ENCODE data around the gene SCFD1. TPM values are rescaled to one million over a fixed set of nuclear protein-coding genes. Genes with fewer than 3 reads are reported as not detected.
"Not testable (repeated sequence)": the region's sequence is repeated elsewhere in the genome, so short reads cannot be mapped to it uniquely, and the experiment has no call there.

Gene SCFD1
- 10 to 100 TPM; 56.0 to 59.1 TPM for total RNA-seq

GRCh38 chr14:30621940-30622830 lies at the start of gene SCFD1:
TSS of gene SCFD1 (plus strand) at chr14:30622319. CDS start at chr14:30622339, 20 bp downstream.
- POLR2A ChIA-PET: interaction anchor here (0.6 to 1.3 kb wide), 4 partner anchors 33 to 500 kb away, joined by 3 to 5 read pairs (median 4); no protein-coding TSS in a partner anchor
- CTCF ChIA-PET: interaction anchor here (1.3 to 1.7 kb wide), 2 partner anchors 11 to 33 kb away, joined by 3 read pairs; no protein-coding TSS in a partner anchor

GRCh38 chr14:30572771-30573170 lies 49.3 kb upstream of the SCFD1 start:
- ChIA-PET POLR2A (no interaction called here), CTCF (no interaction called here)

GRCh38 chr14:30573226-30573814 lies 48.8 kb upstream of the SCFD1 start:
- POLR2A ChIA-PET: no interaction called here
- CTCF ChIA-PET: no interaction called here

- ChIA-PET POLR2A (no interaction called here), CTCF (no interaction called here)
Measured at GRCh38 chr14:30573966-30574365, 48.2 kb upstream of the SCFD1 start.

- POLR2A ChIA-PET, CTCF ChIA-PET: not testable (repeated sequence)
Measured at GRCh38 chr14:30574777-30575176, 47.3 kb upstream of the SCFD1 start.

GRCh38 chr14:30576333-30576732 lies 45.8 kb upstream of the SCFD1 start:
- POLR2A ChIA-PET: not testable (repeated sequence)
- CTCF ChIA-PET: interaction anchor here (0.7 kb wide), 1 partner anchor 49 kb away, joined by 3 read pairs; no protein-coding TSS in a partner anchor

GRCh38 chr14:30580616-30581282 lies 41.4 kb upstream of the SCFD1 start:
- CTCF ChIA-PET: interaction anchor here (0.6 kb wide), 2 partner anchors 93 to 1600 kb away, joined by 3 read pairs; no protein-coding TSS in a partner anchor
- POLR2A ChIA-PET: no interaction called here

- CTCF ChIA-PET: interaction anchor here (0.6 kb wide), 1 partner anchor 94 kb away, joined by 3 read pairs; no protein-coding TSS in a partner anchor
- POLR2A ChIA-PET: no interaction called here
Measured at GRCh38 chr14:30581283-30581625, 40.9 kb upstream of the SCFD1 start.

GRCh38 chr14:30582376-30582775 lies 39.7 kb upstream of the SCFD1 start:
- CTCF ChIA-PET: no interaction called here
- POLR2A ChIA-PET: no interaction called here

- CTCF ChIA-PET: no interaction called here
- POLR2A ChIA-PET: no interaction called here
Measured at GRCh38 chr14:30584058-30584630, 38.0 kb upstream of the SCFD1 start.

- CTCF ChIA-PET: no interaction called here
Measured at GRCh38 chr14:30585204-30585603, 36.9 kb upstream of the SCFD1 start.

GRCh38 chr14:30587141-30587540 lies 35.0 kb upstream of the SCFD1 start:
- CTCF ChIA-PET: no interaction called here
- POLR2A ChIA-PET: no interaction called here

More at GRCh38 chr14:30585204-30585603, 36.9 kb upstream of the SCFD1 start:
- POLR2A ChIA-PET: no interaction called here

- CTCF ChIA-PET: no interaction called here
- POLR2A ChIA-PET: interaction anchor here (1.2 kb wide), 1 partner anchor 33 kb away, joined by 4 read pairs; no protein-coding TSS in a partner anchor
Measured at GRCh38 chr14:30588873-30589272, 33.2 kb upstream of the SCFD1 start.

GRCh38 chr14:30596935-30597334 lies 25.2 kb upstream of the SCFD1 start:
- CTCF ChIA-PET: no interaction called here
- POLR2A ChIA-PET: no interaction called here

GRCh38 chr14:30597504-30597903 lies 24.6 kb upstream of the SCFD1 start:
- POLR2A ChIA-PET: no interaction called here
- CTCF ChIA-PET: no interaction called here

- ChIA-PET POLR2A (no interaction called here), CTCF (no interaction called here)
Measured at GRCh38 chr14:30600922-30601918, 20.9 kb upstream of the SCFD1 start.

GRCh38 chr14:30603402-30603801 lies 18.7 kb upstream of the SCFD1 start:
- POLR2A ChIA-PET: no interaction called here
- CTCF ChIA-PET: no interaction called here

GRCh38 chr14:30604696-30605095 lies 17.4 kb upstream of the SCFD1 start:
- CTCF ChIA-PET, POLR2A ChIA-PET: not testable (repeated sequence)

- ChIA-PET POLR2A (no interaction called here), CTCF (no interaction called here)
Measured at GRCh38 chr14:30607156-30607780, 14.9 kb upstream of the SCFD1 start.
